ENCODE results near the gene JAM3.

JAM3 gene

DNA sequence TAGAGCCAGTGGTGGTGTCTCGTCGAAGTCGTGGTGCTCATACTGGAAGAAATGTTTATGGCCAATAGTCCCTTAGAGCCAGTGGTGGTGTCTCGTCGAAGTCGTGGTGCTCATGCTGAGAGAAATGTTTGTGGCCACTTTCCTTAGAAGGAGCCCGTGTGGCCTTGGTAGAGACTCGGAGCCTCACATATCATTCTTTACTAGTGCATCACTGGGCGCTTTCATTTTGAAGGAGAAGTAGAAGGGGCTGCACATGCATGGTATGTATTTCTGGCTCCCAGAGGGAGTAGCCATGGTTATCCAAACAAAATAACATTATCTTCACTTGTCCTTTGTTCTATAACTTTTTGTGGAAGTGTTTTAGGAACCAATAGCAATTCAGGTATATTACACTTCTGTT, 69.5 kb downstream of the JAM3 start:
- no peaks in the 10 kb centered on the region for H3K36me3 ChIP-seq (replicated peaks; ENCODE audit: insufficient read depth, low read length)
- H3F3A ChIP-seq (ENCODE audit: insufficient read depth, low read length), result no peaks in the 10 kb centered on the region
- TF ChIP-seq CTCF (IDR thresholded peaks at IDR 0.05; ENCODE audit: low read length) (no peak), EZH2 (optimal IDR thresholded peaks at IDR 0.05; ENCODE audit: low read depth, low read length) (no peak)
- H3K27ac ChIP-seq (ENCODE audit: low read length), result no peak overlapping the region
- no peaks in the 10 kb centered on the region for H3K9me2 ChIP-seq (replicated peaks; ENCODE audit: insufficient read depth, low read length)
- H3K4me1 ChIP-seq (ENCODE audit: low read length), result no peaks in the 10 kb centered on the region
- no peaks in the 10 kb centered on the region for H3K27me3 ChIP-seq (replicated peaks; ENCODE audit: insufficient read depth, low read length)
- no peaks in the 10 kb centered on the region for H3K9me3 ChIP-seq (replicated peaks; ENCODE audit: insufficient read depth, low read length)
- H3K4me2 ChIP-seq (ENCODE audit: low read depth, low read length), result no peak overlapping the region
- H3K4me3 ChIP-seq (ENCODE audit: low read length), result no peak overlapping the region
- no peaks in the 10 kb centered on the region for H3K79me2 ChIP-seq (ENCODE audit: low read length)
- H3K9ac ChIP-seq (ENCODE audit: low read length), result no peak overlapping the region
- no peak overlapping the region for H2AFZ ChIP-seq (ENCODE audit: low read length)
- no peak for DNase-seq
- no peaks in the 10 kb centered on the region for H4K20me1 ChIP-seq (ENCODE audit: insufficient read depth, low read length)

- DNase-seq, result no peak
- Histone ChIP-seq H2AFZ (ENCODE audit: low read length) (no peak overlapping the region), H3K4me3 (ENCODE audit: low read length) (no peak overlapping the region), H3F3A (ENCODE audit: insufficient read depth, low read length) (no peaks in the 10 kb centered on the region), H3K9me3 (replicated peaks; ENCODE audit: insufficient read depth, low read length) (no peaks in the 10 kb centered on the region), H3K4me2 (ENCODE audit: low read depth, low read length) (peak overlapping the region; percentile 22; the same call in 1 of the 2 replicates), H4K20me1 (ENCODE audit: insufficient read depth, low read length) (no peaks in the 10 kb centered on the region), H3K4me1 (ENCODE audit: low read length) (no peaks in the 10 kb centered on the region), H3K27me3 (replicated peaks; ENCODE audit: insufficient read depth, low read length) (no peaks in the 10 kb centered on the region), H3K27ac (ENCODE audit: low read length) (no peak overlapping the region), H3K9me2 (replicated peaks; ENCODE audit: insufficient read depth, low read length) (no peaks in the 10 kb centered on the region), H3K36me3 (replicated peaks; ENCODE audit: insufficient read depth, low read length) (no peaks in the 10 kb centered on the region), H3K79me2 (ENCODE audit: low read length) (no peaks in the 10 kb centered on the region), H3K9ac (ENCODE audit: low read length) (no peak overlapping the region)
- TF ChIP-seq EZH2 (optimal IDR thresholded peaks at IDR 0.05; ENCODE audit: low read depth, low read length) (no peak), CTCF (IDR thresholded peaks at IDR 0.05; ENCODE audit: low read length) (no peak), EZH2phosphoT487 (IDR thresholded peaks at IDR 0.05; ENCODE audit: low read length) (no peak)
These were observed 70.5 kb downstream of the JAM3 start for GRCh38 chr11:134139303-134139872.

DNA sequence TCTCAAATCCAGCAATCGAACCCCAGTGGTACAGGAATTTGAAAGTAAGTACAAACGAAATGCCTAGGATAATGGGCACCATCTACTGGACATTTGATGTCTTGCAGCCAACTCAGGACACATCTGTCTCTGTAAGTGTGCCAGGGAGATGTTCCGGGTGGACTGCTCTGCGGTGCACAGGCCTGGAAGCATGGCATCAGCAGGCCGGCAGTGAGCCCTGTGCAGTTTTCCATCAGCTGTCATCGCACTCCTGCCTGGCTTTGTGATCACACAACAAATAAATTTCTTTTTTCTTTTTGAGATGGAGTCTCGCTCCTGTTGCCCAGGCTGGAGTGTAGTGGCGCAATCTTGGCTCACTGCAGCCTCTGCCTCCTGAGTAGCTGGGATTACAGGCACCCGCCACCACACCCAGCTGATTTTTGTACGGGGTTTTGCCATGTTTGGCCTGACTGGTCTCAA, 71.0 kb downstream of the JAM3 start:
- no peak overlapping the region for H2AFZ ChIP-seq (ENCODE audit: low read length)
- DNase-seq, result peak; percentile 27

More for the DNA sequence above, 71.0 kb downstream of the JAM3 start:
- Histone ChIP-seq H3K79me2 (ENCODE audit: low read length) (no peaks in the 10 kb centered on the region), H4K20me1 (ENCODE audit: insufficient read depth, low read length) (no peaks in the 10 kb centered on the region), H3K27me3 (replicated peaks; ENCODE audit: insufficient read depth, low read length) (no peaks in the 10 kb centered on the region), H3K9ac (ENCODE audit: low read length) (no peak overlapping the region), H3K9me3 (replicated peaks; ENCODE audit: insufficient read depth, low read length) (no peaks in the 10 kb centered on the region), H3K4me2 (ENCODE audit: low read depth, low read length) (peak overlapping the region; percentile 22; the same call in 1 of the 2 replicates), H3K27ac (ENCODE audit: low read length) (no peak overlapping the region), H3K4me3 (ENCODE audit: low read length) (no peak overlapping the region), H3K36me3 (replicated peaks; ENCODE audit: insufficient read depth, low read length) (no peaks in the 10 kb centered on the region), H3K9me2 (replicated peaks; ENCODE audit: insufficient read depth, low read length) (no peaks in the 10 kb centered on the region), H3K4me1 (ENCODE audit: low read length) (no peaks in the 10 kb centered on the region), H3F3A (ENCODE audit: insufficient read depth, low read length) (no peaks in the 10 kb centered on the region)
- TF ChIP-seq CTCF (IDR thresholded peaks at IDR 0.05; ENCODE audit: low read length) (peak; percentile 59), EZH2 (optimal IDR thresholded peaks at IDR 0.05; ENCODE audit: low read depth, low read length) (no peak), EZH2phosphoT487 (IDR thresholded peaks at IDR 0.05; ENCODE audit: low read length) (no peak)
